Measurements from ENCODE around the gene TMEM238.

TMEM238 gene

DNA sequence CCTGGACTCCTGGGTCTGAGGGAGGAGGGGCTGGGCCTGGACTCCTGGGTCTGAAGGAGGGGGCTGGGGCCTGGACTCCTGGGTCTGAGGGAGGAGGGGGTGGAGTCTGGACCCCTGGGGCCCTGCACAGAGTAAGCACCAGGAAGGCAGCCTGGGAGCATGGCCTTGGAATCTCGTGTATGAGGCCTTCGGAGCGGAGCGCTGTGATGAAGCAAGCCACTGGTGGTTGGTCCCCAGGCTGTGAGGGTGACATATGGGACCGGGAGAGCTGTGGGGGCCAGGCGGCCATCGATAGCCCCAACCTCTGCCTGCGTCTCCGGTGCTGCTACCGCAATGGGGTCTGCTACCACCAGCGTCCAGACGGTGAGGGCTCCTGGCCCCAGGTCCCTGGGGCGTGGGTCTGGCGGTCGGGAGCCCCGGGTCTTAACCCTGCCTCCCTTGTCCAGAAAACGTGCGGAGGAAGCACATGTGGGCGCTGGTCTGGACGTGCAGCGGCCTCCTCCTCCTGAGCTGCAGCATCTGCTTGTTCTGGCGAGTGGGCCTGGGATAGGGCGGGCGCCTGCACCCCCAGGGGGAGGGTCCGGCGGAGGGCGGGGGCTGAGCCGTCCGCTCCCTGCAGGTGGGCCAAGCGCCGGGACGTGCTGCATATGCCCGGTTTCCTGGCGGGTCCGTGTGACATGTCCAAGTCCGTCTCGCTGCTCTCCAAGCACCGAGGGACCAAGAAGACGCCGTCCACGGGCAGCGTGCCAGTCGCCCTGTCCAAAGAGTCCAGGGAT lies 6.5 kb downstream of the TMEM238 start:
- Mint-ChIP-seq H3K4me3 (no peak overlapping the region), H3K9me3 (no peaks in the 10 kb centered on the region), H3K27ac (no peak overlapping the region), H3K36me3 (peaks cover 5 to 15% of the 10 kb centered on the region in 2 donors), H3K4me1 (peaks cover 13 to 18% of the 10 kb centered on the region in 2 donors), H3K27me3 (peaks cover 27 to 42% of the 10 kb centered on the region in 2 donors)
- ATAC-seq (replicated peaks) (no peak), DNase-seq (no peak)

- Mint-ChIP-seq H3K27ac (peak within 1 kb of the TSS; percentile 37), H3K4me3 (no peak within 1 kb of the TSS), H3K27me3 (peaks cover 36 to 54% of the 10 kb centered on the region in 2 donors), H3K4me1 (peaks cover 8 to 11% of the 10 kb centered on the region in 2 donors), H3K36me3 (peaks cover 0 to 6% of the 10 kb centered on the region in 2 donors), H3K9me3 (no peaks in the 10 kb centered on the region)
- ATAC-seq (replicated peaks) (peak in 1 of 2 donors; percentile 18), DNase-seq (no peak)
Observed at GRCh38 chr19:55376241-55376933, 7.7 kb downstream of the TMEM238 start, which contains the start of gene TMEM190. Gene TMEM190 (plus strand): TSS chr19:55376826. CDS start chr19:55376854, 28 bp downstream.

DNA sequence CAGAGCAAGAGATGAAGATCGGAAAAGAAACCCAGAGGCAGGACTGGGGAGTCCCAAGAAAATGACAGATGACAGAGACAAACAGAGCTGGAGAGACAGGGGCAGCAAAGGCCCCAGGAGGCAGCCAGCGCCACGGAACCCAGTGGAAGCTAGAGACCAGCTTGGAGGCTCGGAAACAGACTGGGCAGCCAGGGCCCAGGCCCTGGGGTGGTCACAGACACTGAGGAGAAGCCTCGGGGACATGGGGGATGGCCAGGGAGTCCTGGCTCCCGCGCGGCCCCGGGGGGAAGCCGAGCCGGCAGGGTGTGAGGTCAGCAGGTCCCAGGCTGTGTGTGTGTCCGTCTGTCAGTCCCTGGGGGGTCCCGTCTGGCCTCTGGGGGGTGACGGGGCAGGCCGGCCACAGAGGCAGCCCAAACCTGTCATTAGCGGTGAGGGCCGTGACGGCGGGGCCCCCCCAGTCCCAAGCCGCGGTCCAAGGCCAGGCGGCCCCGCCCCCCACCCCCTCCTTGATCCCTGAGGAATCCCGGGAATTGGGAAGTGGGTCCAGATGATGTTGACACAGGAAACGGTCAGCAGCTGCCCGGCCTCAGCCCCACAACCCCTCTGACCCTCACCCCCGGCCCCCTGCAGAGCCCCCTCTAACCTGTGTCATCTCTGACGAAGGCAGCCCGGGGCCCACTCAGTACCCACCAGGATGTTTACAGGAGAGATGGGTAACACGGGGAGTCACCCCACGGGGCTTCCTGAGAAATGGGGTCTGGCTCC lies 9.9 kb downstream of the TMEM238 start:
- Mint-ChIP-seq H3K27me3 (peaks cover 53 to 72% of the 10 kb centered on the region in 2 donors), H3K9me3 (no peaks in the 10 kb centered on the region), H3K27ac (no peak overlapping the region), H3K36me3 (peaks cover 0 to 6% of the 10 kb centered on the region in 2 donors), H3K4me1 (peaks cover 13 to 17% of the 10 kb centered on the region in 2 donors), H3K4me3 (no peak overlapping the region)
- DNase-seq (no peak), ATAC-seq (replicated peaks) (peak in 1 of 2 donors; percentile 8)

DNA sequence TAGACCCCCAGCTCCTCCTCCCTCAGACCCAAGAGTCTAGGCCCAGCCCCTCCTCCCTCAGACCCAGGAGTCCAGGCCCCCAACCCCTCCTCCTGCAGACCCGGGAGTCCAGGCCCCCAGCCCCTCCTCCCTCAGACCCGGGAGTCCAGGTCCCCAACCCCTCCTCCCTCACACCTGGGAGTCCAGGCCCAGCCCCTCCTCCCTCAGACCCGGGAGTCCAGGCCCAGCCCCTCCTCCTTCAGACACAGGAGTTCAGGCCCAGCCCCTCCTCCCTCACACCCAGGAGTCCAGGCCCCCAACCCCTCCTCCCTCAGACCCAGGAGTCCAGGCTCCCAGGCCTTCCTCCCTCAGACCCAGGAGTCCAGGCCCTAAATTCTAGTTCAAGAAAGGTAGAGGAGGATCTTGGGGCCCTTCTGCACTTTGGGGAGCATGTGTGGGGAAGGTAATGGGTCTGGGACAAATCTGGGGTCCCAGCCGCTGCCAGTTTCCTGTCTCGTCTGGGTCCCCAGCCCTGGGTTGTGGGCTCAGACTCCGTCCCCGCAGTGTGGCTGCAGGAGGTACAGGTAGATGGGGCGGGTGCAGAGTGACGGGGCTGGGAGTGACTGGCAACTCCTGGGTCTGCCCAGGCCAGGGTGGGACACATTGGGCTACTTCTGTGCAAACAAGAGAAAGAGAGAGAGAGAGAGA lies 10.6 kb downstream of the TMEM238 start:
- Mint-ChIP-seq H3K4me1 (peaks cover 17 to 23% of the 10 kb centered on the region in 2 donors), H3K4me3 (no peak overlapping the region), H3K27ac (peak overlapping the region; percentile 56), H3K27me3 (peaks cover 58 to 79% of the 10 kb centered on the region in 2 donors), H3K9me3 (no peaks in the 10 kb centered on the region), H3K36me3 (peaks cover 0 to 5% of the 10 kb centered on the region in 2 donors)
- DNase-seq (no peak), ATAC-seq (replicated peaks) (no peak)

DNA sequence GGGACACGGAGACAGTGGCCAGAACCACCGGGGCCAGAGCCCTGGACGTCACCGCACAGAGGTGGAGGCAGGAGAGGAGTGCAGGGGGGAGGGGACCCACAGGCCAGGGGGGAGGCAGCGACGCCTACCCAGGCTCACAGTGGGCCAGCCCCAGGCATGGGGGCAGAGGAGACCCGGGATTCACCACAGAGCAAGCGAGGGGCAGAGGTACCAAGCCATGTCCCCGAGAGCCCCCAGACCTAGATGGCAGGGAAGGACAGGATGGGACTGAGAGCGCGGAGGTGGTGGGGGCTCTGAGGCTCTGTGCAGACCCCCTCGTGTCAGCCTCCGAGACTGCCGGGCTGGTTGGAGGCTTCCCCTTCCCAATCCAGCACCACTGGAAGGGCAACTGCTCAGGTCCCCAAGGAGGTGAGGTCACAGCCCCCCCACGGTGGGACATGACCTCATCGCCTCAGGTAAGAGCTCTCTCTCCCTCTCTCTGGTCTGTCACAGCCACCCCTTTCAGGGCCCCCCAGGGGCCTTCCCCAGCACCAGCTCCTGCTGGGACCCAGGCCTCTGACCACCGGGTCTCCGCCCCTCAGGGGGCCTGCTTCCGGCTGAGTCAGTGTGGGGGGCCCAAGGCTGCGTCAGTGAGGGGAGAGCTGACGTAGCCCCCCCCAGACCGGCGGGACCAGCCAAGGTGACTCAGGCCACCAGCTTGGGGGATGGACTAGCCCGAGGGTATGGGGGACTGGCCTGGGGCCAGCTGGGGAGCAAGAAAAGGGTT lies 11.6 kb downstream of the TMEM238 start:
- DNase-seq: no peak
- Mint-ChIP-seq H3K4me3 (no peak overlapping the region), H3K27ac (no peak overlapping the region), H3K27me3 (peaks cover 63 to 81% of the 10 kb centered on the region in 2 donors), H3K36me3 (peaks cover 0 to 5% of the 10 kb centered on the region in 2 donors), H3K4me1 (peaks cover 17 to 23% of the 10 kb centered on the region in 2 donors), H3K9me3 (no peaks in the 10 kb centered on the region)
- peak in 1 of 2 donors; percentile 17 for ATAC-seq (replicated peaks)

DNA sequence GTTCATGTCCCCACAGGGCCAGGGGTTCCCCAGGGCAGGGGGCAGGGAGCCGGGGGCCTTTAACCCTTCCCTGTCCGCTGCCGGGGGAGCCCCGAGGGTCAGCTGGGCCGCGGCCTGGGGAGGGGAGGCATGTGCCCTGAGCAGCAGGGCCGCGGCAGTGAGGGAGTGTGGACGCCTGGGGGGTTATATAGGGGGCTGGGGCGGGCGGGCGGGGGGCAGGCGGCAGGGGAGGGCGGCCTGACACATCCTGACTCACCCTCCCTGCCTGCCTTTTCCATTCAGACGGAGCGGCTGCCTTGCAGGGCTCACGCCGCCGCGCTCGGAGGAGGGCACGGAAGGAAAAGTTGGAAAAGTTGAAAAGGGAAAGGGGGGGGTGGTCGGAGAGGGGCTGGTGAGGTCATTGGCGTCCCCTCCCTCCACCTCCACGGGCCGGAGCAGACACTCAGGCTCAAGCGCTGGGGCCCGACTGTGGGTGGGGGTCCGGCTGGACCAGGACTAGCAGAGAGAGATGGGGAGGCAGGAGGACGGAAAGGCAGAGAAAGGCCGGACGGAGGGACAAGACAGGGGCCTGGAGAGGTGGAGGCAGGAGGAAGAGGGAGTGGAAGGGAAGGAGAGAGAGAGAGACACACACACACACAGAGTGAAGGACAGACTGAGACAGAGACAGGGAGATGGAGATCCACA lies 13.6 kb downstream of the TMEM238 start, which contains the start of gene IL11:
Gene IL11, minus strand, starts transcription at position 159 of the 684 bp plus-strand sequence. Its CDS starts 153 bp downstream, at position 6.
- H3K9me3 Mint-ChIP-seq: no peaks in the 10 kb centered on the region
- H3K27me3 Mint-ChIP-seq: peaks cover 61 to 77% of the 10 kb centered on the region in 2 donors
- peak within 1 kb of the TSS; percentile 74 to 79 for H3K4me3 Mint-ChIP-seq
- DNase-seq: no peak
- ATAC-seq (replicated peaks): no peak
- H3K4me1 Mint-ChIP-seq: peaks cover 12 to 17% of the 10 kb centered on the region in 2 donors
- peaks cover 0 to 5% of the 10 kb centered on the region in 2 donors for H3K36me3 Mint-ChIP-seq
- peak within 1 kb of the TSS; percentile 81 for H3K27ac Mint-ChIP-seq

DNA sequence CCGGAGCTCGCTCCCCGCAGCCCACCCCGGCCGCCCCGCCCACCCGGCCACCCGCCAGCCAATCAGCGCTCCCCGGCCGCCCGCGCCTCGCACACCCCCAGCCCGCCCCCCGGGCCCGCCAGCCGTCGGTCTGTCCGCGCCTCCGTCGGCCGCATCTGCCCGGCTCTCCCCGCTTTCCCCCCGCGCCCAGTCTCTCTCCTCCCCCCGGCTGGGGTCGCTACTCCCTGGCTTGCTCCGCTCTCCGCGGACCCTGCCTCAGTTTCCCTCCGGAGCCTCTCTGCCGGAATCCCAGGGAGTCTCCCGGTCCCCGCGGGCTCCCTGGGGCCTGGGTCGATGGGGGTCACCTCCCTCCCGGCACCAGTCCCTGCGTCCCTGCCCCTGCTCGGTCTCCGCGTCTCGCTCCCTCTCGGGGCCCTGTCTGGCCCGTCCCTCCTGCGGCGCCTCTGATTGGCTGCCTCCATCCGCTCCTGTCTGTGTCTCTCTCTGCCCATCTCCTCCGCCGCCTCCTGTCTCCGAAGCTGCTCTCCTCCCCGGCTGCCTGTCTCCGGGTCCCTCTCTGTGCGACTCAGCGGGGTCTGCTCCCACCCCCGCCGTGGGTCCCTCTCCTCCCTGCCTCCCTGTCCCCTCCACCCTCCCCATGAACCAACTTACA lies 14.3 kb downstream of the TMEM238 start:
- ATAC-seq (replicated peaks) (peak; percentile 66 to 75), DNase-seq (no peak)
- H3K27ac Mint-ChIP-seq: peak overlapping the region; percentile 81
- H3K4me1 Mint-ChIP-seq: peaks cover 12 to 17% of the 10 kb centered on the region in 2 donors
- peak overlapping the region; percentile 74 to 79 for H3K4me3 Mint-ChIP-seq
- H3K27me3 Mint-ChIP-seq: peaks cover 59 to 73% of the 10 kb centered on the region in 2 donors
- H3K36me3 Mint-ChIP-seq: peaks cover 0 to 5% of the 10 kb centered on the region in 2 donors
- H3K9me3 Mint-ChIP-seq: no peaks in the 10 kb centered on the region

DNA sequence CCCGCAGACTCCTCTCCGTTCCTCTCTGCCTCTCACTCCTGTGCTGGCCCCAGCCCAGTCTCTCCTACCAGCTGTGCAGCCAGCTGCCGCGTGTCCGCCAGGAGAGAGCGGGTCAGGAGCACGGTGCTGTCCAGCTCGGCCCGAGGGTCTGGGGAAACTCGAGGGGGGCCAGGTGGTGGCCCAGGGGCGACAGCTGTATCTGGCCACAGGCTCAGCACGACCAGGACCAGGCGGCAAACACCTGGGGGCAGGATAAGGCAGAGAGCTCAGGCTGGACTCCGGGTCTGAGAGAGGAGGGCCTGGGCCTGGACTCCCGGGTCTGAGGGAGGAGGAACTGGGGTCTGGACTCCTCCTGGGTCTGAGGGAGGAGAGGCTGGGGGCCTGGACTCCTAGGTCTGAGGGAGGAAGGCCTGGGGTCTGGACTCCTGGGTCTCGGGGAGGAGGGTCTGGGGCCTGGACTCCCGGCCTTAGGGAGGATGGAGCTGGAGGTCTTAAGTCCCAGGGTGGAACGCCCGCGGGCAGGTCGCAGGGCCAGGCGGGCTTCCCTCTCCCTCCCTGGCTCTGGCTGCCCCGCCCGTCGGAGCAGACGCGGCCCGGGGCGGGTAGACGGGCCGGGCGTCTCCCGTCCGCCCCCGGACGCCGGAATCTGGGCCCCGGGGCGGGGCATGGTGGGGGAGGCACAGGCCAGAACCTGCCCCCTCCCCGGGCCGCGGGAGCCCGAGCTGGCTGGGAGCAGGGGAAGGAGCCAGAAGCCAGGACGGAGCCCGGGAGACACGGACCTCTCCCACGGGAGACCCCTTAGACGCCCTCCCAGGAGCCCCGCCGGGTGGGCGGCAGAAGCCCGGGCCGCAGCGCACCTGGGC lies 15.2 kb downstream of the TMEM238 start:
- H3K36me3 Mint-ChIP-seq: peaks cover 0 to 5% of the 10 kb centered on the region in 2 donors
- no peak for DNase-seq
- peak; percentile 48 to 57 for ATAC-seq (replicated peaks)
- no peaks in the 10 kb centered on the region for H3K9me3 Mint-ChIP-seq
- H3K27me3 Mint-ChIP-seq: peaks cover 58 to 73% of the 10 kb centered on the region in 2 donors
- peaks cover 12 to 17% of the 10 kb centered on the region in 2 donors for H3K4me1 Mint-ChIP-seq
- H3K4me3 Mint-ChIP-seq: peak overlapping the region; percentile 44 to 74
- no peak overlapping the region for H3K27ac Mint-ChIP-seq

DNA sequence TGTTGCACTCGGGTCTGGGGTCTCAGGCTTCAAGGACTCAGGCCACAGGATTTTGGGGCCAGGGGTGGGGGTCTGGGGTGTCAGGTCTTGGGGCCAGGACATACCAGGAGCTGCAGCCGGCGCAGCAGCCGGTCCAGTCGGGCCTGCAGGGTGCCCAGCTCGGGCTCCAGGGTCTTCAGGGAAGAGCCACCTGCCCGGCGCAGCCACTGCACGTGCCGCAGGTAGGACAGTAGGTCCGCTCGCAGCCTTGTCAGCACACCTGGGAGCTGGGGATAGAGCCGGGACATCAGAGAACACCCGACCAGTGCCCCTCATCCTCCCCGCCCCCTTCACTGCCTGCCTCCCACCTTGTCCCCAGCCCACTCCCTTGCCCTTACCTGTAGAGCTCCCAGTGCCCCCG lies 16.0 kb downstream of the TMEM238 start:
- H3K4me3 Mint-ChIP-seq: no peak overlapping the region
- peaks cover 50 to 70% of the 10 kb centered on the region in 2 donors for H3K27me3 Mint-ChIP-seq
- H3K27ac Mint-ChIP-seq: no peak overlapping the region
- DNase-seq (no peak), ATAC-seq (replicated peaks) (no peak)
- H3K36me3 Mint-ChIP-seq: peaks cover 0 to 5% of the 10 kb centered on the region in 2 donors
- peaks cover 12 to 13% of the 10 kb centered on the region in 2 donors for H3K4me1 Mint-ChIP-seq
- H3K9me3 Mint-ChIP-seq: no peaks in the 10 kb centered on the region

GRCh38 chr19:55366790-55367189 lies 17.3 kb downstream of the TMEM238 start:
- Mint-ChIP-seq H3K27ac (no peak overlapping the region), H3K4me1 (peaks cover 10 to 12% of the 10 kb centered on the region in 2 donors), H3K36me3 (peaks cover 0 to 5% of the 10 kb centered on the region in 2 donors), H3K9me3 (no peaks in the 10 kb centered on the region), H3K4me3 (no peak overlapping the region), H3K27me3 (peaks cover 42 to 57% of the 10 kb centered on the region in 2 donors)
- no peak for ATAC-seq (replicated peaks)
- no peak for DNase-seq

DNA sequence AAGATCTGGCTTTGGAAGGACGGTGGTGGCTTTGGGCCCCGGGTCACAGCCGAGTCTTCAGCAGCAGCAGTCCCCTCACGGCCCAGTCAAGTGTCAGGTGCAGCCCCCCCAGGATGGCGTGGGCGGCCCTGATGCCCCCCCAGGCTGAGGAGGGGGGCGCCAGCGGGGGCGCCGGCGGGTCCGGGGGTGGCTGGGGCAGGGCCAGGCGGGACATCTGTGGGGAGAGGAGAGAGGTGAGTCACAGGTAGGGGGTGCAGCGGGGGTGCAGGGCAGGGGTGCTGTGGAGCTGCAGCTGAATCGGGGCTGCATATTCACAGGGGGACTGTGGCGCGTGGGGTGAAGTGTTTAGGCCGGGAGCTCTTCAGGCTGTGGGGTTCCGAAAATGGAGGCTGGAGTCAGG lies 18.1 kb downstream of the TMEM238 start:
- no peak overlapping the region for H3K27ac Mint-ChIP-seq
- DNase-seq (no peak), ATAC-seq (replicated peaks) (no peak)
- H3K4me3 Mint-ChIP-seq: no peak overlapping the region
- peaks cover 36 to 49% of the 10 kb centered on the region in 2 donors for H3K27me3 Mint-ChIP-seq
- peaks cover 10 to 12% of the 10 kb centered on the region in 2 donors for H3K4me1 Mint-ChIP-seq
- H3K9me3 Mint-ChIP-seq: no peaks in the 10 kb centered on the region
- peaks cover 0 to 4% of the 10 kb centered on the region in 2 donors for H3K36me3 Mint-ChIP-seq
